SU-DHL-6 (cell line): Measurements from ENCODE around the gene TMOD1.

Experiments used
- H2AFZ ChIP-seq: fragments of 200-600 bp; sonication (generic); 2 replicates; pipeline ENCODE4 v1.6.1; 2014; ENCODE audit warnings: low read depth, mild to moderate bottlenecking, moderate library complexity, mixed read lengths, antibody characterized with exemption, low read length; ENCODE audit not compliant: severe bottlenecking
- H3F3A ChIP-seq: fragments of 200-600 bp; shearing (Covaris generic); 2 replicates; pipeline ENCODE4 v1.6.0; 2016; ENCODE audit warnings: antibody characterized with exemption, mild to moderate bottlenecking; ENCODE audit not compliant: insufficient read depth
- H3K27ac ChIP-seq: fragments of 200-600 bp; sonication (generic); 2 replicates; pipeline ENCODE4 v1.5.1; 2016; ENCODE audit warnings: low read depth, mild to moderate bottlenecking, low read length, moderate library complexity, mixed read lengths
- H3K27me3 ChIP-seq: fragments of 200-600 bp; sonication (generic), shearing (Covaris generic); 2 replicates; pipeline ENCODE4 v1.6.0; 2014; ENCODE audit warnings: mild to moderate bottlenecking, low read length
- H3K36me3 ChIP-seq: fragments of 200-600 bp; sonication (generic); 2 replicates; pipeline ENCODE4 v1.6.1; 2014; ENCODE audit warnings: mild to moderate bottlenecking, low read length, mixed read lengths
- H3K4me2 ChIP-seq: fragments of 300-600, 200-600 bp; shearing (Covaris generic), sonication (generic); 2 replicates; pipeline ENCODE4 v1.6.0; 2014; ENCODE audit warnings: low read length, low read depth, mild to moderate bottlenecking; ENCODE audit not compliant: poor library complexity, severe bottlenecking
- H3K4me3 ChIP-seq: fragments of 200-600 bp; sonication (generic); 2 replicates; pipeline ENCODE4 v1.5.1; 2014; ENCODE audit warnings: antibody characterized with exemption, low read length, mild to moderate bottlenecking, mixed read lengths; ENCODE audit not compliant: insufficient read depth, poor library complexity, severe bottlenecking
- H3K79me2 ChIP-seq: fragments of 200-600 bp; sonication (generic); 2 replicates; pipeline ENCODE4 v1.6.1; 2014; ENCODE audit warnings: mild to moderate bottlenecking, low read length, moderate library complexity; ENCODE audit not compliant: insufficient read depth
- H3K9ac ChIP-seq: fragments of 200-600 bp; sonication (generic); 2 replicates; pipeline ENCODE4 v1.7.0; 2014; ENCODE audit warnings: mild to moderate bottlenecking, low read length
- H3K9me2 ChIP-seq: fragments of 200-600 bp; sonication (generic); replicated peaks from 2 replicates; pipeline ENCODE4 v1.6.1; 2014; ENCODE audit warnings: low read length; ENCODE audit not compliant: insufficient read depth
- H3K9me3 ChIP-seq: fragments of 200-600 bp; sonication (generic); 2 replicates; pipeline ENCODE4 v1.6.1; 2014; ENCODE audit warnings: low read length, mixed read lengths; ENCODE audit not compliant: insufficient read depth
- H4K20me1 ChIP-seq: fragments of 200-600 bp; sonication (generic); 2 replicates; pipeline ENCODE4 v1.6.1; 2014; ENCODE audit warnings: low read depth, mild to moderate bottlenecking, antibody characterized with exemption, low read length, moderate library complexity, mixed read lengths
- EZH2phosphoT487 ChIP-seq: fragments of 200-600 bp; sonication (generic), shearing (Covaris generic); conservative IDR thresholded peaks from 2 replicates; pipeline ENCODE4 v1.6.1; 2018; ENCODE audit warnings: mild to moderate bottlenecking, antibody characterized with exemption, low read length, moderate library complexity, mixed read lengths
- TF ChIP-seq, protein P1 (sequence below): fragments of 200-600 bp; sonication (generic); IDR thresholded peaks from one replicate; pipeline ENCODE4 v1.5.1; 2017; ENCODE audit warnings: antibody characterized with exemption, mild to moderate bottlenecking, low read length, moderate library complexity; ENCODE audit not compliant: insufficient read depth, poor library complexity, severe bottlenecking

Gene TMOD1

DNA sequence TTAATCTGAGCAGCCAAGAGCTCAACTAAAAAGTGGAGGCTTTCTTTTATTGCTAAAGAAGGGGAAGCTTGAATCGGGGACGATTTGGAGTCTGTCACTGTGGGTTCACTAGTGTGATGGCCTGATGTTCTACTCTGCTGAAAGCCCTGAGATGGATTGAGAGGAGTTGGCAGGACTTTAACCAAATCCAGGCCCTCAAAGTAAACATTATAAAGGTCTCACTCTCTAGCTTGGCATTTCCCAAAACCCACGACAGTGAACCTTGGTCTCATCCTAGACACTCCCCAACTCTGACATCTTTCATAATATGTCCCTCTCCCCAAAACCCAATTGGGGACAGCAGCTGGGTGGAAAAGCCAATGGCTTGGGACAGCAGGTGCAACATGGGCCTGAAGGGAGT lies 32.7 kb downstream of the TMOD1 start:
- Histone ChIP-seq H4K20me1 (no peaks in the 10 kb centered on the region), H3K36me3 (no peaks in the 10 kb centered on the region), H3K9me2 (no peaks in the 10 kb centered on the region), H3K4me2 (no peak overlapping the region), H2AFZ (no peak overlapping the region), H3F3A (no peaks in the 10 kb centered on the region), H3K79me2 (no peaks in the 10 kb centered on the region), H3K4me3 (no peak overlapping the region), H3K9ac (no peak overlapping the region), H3K9me3 (no peaks in the 10 kb centered on the region), H3K27me3 (0 out of 2 replicates have a peak, but pooled peaks cover 5% of the 10 kb centered on the region), H3K27ac (no peak overlapping the region)
- TF ChIP-seq, protein P1, sequence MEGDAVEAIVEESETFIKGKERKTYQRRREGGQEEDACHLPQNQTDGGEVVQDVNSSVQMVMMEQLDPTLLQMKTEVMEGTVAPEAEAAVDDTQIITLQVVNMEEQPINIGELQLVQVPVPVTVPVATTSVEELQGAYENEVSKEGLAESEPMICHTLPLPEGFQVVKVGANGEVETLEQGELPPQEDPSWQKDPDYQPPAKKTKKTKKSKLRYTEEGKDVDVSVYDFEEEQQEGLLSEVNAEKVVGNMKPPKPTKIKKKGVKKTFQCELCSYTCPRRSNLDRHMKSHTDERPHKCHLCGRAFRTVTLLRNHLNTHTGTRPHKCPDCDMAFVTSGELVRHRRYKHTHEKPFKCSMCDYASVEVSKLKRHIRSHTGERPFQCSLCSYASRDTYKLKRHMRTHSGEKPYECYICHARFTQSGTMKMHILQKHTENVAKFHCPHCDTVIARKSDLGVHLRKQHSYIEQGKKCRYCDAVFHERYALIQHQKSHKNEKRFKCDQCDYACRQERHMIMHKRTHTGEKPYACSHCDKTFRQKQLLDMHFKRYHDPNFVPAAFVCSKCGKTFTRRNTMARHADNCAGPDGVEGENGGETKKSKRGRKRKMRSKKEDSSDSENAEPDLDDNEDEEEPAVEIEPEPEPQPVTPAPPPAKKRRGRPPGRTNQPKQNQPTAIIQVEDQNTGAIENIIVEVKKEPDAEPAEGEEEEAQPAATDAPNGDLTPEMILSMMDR = no peak
- TF ChIP-seq EZH2phosphoT487 = no peak

DNA sequence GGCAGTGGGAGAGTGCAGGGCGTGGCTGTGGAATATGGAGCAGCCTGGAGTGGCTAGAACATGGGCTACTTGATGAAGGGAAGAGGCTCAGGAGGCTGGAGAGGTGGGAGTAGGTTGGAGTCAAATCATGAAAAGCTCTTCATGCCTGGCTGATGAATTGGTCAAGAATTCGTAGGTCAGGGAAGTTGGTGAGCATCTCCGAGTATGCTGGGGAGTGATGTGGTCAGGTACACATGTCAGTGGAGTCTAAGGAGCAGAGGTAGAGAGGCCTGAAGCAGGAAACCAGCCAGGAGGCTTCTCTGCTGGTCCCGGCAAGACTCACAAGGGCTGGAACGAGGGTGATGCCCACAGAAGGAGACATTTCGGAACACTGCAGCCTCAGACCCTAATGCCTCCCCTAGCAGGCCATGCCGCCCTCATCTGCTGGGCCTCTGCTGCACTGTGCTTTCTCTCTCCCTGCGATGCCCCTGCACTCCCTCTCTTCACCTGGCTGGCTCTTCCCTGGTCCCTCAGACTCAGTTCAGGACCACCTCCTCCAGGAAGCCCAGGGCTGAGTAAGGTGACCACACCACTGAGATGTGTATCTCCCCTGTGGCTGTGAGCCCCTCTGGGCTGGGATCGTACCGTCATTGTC lies 33.6 kb downstream of the TMOD1 start:
- H3K4me3 ChIP-seq = no peak overlapping the region
- no peak overlapping the region for H3K27ac ChIP-seq
- TF ChIP-seq EZH2phosphoT487 = no peak
- TF ChIP-seq, protein P1 = no peak
- no peak overlapping the region for H3K4me2 ChIP-seq
- 0 out of 2 replicates have a peak, but pooled peaks cover 5% of the 10 kb centered on the region for H3K27me3 ChIP-seq
- H3F3A ChIP-seq = no peaks in the 10 kb centered on the region
- H3K79me2 ChIP-seq = no peaks in the 10 kb centered on the region
- H3K9me3 ChIP-seq = no peaks in the 10 kb centered on the region
- H3K36me3 ChIP-seq = no peaks in the 10 kb centered on the region
- no peaks in the 10 kb centered on the region for H3K9me2 ChIP-seq
- no peak overlapping the region for H2AFZ ChIP-seq
- H3K9ac ChIP-seq = no peak overlapping the region
- H4K20me1 ChIP-seq = no peaks in the 10 kb centered on the region

DNA sequence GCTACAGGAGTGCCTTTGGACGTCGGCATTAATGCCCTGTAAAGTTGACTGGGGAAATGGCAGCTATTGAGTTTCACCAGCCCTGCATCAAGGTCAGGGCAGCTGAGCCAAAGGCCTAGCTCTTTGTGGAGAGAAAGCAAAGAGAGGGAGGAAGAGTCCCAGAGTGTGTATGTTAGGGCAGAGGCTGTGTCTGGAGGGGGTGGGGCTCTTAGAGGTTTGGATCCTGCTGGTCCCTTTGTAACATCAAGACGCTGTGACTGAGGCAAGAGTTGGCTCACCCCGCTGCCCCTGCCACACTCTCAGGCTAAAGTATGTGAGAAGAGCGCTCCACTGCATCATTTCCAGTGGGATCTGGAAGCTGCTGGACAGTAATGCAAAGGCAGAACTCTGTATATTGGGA lies 34.3 kb downstream of the TMOD1 start:
- TF ChIP-seq, protein P1 = no peak
- TF ChIP-seq EZH2phosphoT487 = no peak
- Histone ChIP-seq H3K9me3 (no peaks in the 10 kb centered on the region), H3K27me3 (0 out of 2 replicates have a peak, but pooled peaks cover 5% of the 10 kb centered on the region), H3K4me2 (no peak overlapping the region), H2AFZ (no peak overlapping the region), H3K79me2 (no peaks in the 10 kb centered on the region), H3F3A (no peaks in the 10 kb centered on the region), H3K9ac (no peak overlapping the region), H3K9me2 (no peaks in the 10 kb centered on the region), H4K20me1 (no peaks in the 10 kb centered on the region), H3K36me3 (no peaks in the 10 kb centered on the region), H3K27ac (no peak overlapping the region), H3K4me3 (no peak overlapping the region)
